ENCODE data around the gene HIC1.

Gene HIC1

DNA sequence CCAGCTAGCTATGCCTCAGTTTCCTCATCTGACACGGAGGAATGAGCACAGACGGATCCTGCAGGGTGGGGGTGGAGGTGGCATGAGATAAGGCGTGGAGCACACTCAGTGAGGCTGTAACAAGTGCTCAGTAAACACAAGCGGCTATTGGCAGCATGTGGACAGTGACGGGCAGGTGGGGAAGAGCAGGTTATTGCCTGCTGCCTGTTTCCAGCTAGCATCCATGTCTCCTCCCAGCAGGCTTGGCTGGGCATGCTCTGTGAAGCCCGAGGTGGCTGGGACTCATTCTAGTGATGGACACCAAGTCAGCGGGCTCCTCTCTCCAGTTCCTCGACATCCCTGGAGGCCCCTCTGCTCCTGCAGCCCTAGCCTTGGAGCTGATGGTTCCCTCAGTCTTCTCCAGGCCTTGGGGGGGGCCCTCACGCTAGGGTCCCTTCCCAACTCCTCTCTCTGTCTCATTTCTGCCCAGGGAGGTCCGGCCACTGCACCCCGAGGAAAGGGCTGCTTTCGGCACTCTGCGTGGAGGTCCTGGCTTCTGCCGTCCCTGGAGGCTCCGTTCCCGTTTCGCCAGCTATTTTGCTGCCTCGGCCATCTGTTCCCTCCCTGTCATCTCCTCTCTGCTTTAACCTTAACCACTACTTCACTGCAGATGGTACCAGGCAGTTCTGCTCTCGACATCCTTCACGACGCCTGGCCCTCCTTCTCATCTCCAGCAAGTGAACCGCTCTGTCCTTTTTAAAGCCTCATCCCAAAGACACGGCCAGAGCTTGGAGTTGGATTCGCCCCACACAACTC lies 36.0 kb upstream of the HIC1 start:
- Histone ChIP-seq H3K27me3 (ENCODE audit: insufficient read depth, low read length) (peaks cover 53% of the 10 kb centered on the region), H3K4me1 (ENCODE audit: insufficient read depth, low read length) (peaks cover 11% of the 10 kb centered on the region), H3K4me3 (ENCODE audit: low read length) (no peak overlapping the region), H2AFZ (ENCODE audit: low read depth, low read length) (no peak overlapping the region), H3K36me3 (ENCODE audit: insufficient read depth, low read length) (no peaks in the 10 kb centered on the region), H3K9me3 (ENCODE audit: low read length) (no peaks in the 10 kb centered on the region)

DNA sequence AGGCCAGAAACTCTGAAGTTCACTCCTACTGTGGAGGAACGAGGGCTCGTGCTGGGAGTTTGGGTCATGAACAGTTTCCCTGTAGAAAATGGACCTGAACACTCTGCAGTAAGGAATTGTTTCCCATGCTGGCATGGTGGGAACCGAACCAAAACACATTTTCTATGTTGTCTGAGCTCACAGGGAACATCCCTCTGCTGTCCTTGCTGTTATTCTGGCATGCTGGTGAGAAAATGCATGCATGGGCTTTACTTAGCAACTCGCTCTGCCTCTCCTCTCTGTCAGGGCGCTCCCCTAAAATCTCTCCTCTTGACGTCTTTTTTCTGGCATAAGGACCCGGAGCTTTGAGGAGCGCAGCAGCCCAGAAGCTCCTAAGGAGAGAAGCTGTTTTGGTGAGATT lies 35.2 kb upstream of the HIC1 start:
- H3K27me3 ChIP-seq (ENCODE audit: insufficient read depth, low read length), result peaks cover 61% of the 10 kb centered on the region

DNA sequence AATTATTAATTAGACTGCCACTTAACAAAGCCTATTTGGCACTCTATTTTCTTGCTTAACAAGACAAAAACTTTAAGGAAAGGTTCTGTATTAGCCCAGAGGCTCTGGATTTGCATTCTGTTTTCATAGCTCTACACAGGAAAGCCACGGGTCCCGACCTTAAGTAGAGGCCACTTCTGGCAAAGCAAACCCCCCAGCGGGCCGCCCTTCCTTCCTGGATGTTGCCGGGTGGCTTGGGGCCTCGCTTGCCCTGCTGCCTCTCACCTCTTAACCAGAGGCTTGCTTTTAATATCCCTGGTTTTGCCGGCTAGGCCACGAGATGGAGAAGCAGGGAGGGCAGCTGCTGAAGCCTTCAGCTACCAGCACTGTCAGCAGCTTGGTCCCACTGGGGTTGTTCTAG lies 34.2 kb upstream of the HIC1 start:
- no peak overlapping the region for H2AFZ ChIP-seq (ENCODE audit: low read depth, low read length)
- H3K36me3 ChIP-seq (ENCODE audit: insufficient read depth, low read length), result no peaks in the 10 kb centered on the region
- no peaks in the 10 kb centered on the region for H3K9me3 ChIP-seq (ENCODE audit: low read length)
- no peak overlapping the region for H3K4me3 ChIP-seq (ENCODE audit: low read length)
- peaks cover 24% of the 10 kb centered on the region for H3K4me1 ChIP-seq (ENCODE audit: insufficient read depth, low read length)
- H3K27me3 ChIP-seq (ENCODE audit: insufficient read depth, low read length), result peaks cover 71% of the 10 kb centered on the region

More for the DNA sequence above, 35.2 kb upstream of the HIC1 start:
- no peak overlapping the region for H2AFZ ChIP-seq (ENCODE audit: low read depth, low read length)
- H3K4me3 ChIP-seq (ENCODE audit: low read length), result no peak overlapping the region
- no peaks in the 10 kb centered on the region for H3K36me3 ChIP-seq (ENCODE audit: insufficient read depth, low read length)
- no peaks in the 10 kb centered on the region for H3K9me3 ChIP-seq (ENCODE audit: low read length)
- peaks cover 18% of the 10 kb centered on the region for H3K4me1 ChIP-seq (ENCODE audit: insufficient read depth, low read length)

DNA sequence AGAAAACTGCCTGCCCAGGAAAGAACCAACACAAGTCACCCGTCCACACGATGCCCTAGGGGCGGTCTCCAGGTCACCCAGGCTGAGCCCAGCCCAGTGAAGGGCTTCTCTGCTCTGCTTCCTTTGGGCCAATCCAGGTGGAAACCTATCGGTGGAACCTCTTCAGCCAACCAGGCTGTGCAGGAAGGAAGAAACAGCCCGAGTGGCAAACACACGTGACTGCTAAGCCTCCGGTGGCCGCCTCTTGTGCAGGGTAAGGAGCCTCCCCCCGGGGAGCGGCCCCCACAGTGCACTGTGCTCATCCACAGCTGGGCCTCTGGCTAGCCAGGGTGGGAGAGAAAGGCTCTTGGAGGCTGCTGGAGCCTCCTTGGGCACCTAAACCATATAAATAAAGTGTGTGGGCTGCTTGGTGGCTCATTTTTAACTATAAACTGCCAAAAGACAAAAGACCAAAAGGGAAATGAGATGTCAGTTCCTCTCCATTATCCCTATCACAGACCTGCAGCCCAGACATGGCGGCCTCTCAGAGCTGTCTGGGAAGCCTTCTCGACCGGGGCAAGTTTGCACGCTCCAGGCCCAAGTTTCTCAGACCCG lies 32.2 kb upstream of the HIC1 start:
- Histone ChIP-seq H2AFZ (ENCODE audit: low read depth, low read length) (no peak overlapping the region), H3K4me3 (ENCODE audit: low read length) (no peak overlapping the region), H3K36me3 (ENCODE audit: insufficient read depth, low read length) (no peaks in the 10 kb centered on the region), H3K4me1 (ENCODE audit: insufficient read depth, low read length) (peaks cover 24% of the 10 kb centered on the region), H3K27me3 (ENCODE audit: insufficient read depth, low read length) (peaks cover 76% of the 10 kb centered on the region), H3K9me3 (ENCODE audit: low read length) (no peaks in the 10 kb centered on the region)

GRCh38 chr17:2023256-2023655 lies 31.6 kb upstream of the HIC1 start:
- Histone ChIP-seq H3K9me3 (ENCODE audit: low read length) (no peaks in the 10 kb centered on the region), H3K4me3 (ENCODE audit: low read length) (no peak overlapping the region), H3K27me3 (ENCODE audit: insufficient read depth, low read length) (peaks cover 76% of the 10 kb centered on the region), H3K4me1 (ENCODE audit: insufficient read depth, low read length) (peaks cover 24% of the 10 kb centered on the region), H3K36me3 (ENCODE audit: insufficient read depth, low read length) (no peaks in the 10 kb centered on the region), H2AFZ (ENCODE audit: low read depth, low read length) (no peak overlapping the region)

DNA sequence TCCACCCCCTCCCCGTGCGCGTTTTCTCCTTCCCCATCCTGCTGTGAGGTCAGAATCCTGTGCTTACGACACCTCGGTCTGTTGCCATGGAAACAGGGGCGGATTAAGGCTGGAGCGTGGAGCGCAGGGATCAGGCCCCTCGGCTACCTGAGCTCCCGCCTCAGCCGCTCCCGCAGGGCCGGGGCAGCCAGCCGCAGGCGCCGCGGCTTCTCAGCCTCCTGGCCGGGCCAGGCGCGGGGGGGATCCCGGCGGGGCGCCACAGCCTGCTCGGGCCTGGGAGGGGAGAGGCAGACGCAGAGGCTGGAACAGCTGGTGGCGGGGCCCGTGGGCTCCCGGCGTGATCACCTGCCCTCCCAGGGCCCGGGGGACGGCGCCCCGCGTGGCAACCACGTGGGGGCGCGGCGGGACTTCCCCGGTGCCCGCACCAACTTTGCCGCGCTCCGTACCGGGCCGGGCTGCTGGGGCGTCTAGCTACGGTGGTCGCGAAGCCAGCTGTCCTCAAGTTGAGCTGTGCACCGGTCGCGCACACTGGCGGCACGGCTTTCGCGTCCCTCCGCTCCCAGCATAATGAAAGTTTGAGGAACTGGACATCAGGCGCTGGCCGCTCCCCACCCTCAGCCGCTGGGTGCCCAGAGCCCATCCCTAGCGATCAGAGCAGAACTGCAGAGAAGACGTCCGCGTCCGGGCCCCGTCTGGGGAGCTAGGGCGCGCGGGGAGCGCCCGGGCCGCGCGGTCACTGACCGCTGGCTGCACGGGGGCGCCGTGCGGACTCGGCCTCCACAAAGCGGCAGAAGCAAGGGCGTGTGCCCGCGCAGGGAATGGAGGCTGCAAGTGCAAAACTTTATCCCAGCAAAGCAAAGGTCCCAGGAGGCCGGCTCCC lies 31.0 kb upstream of the HIC1 start:
- Histone ChIP-seq H3K9me3 (ENCODE audit: low read length) (no peaks in the 10 kb centered on the region), H2AFZ (ENCODE audit: low read depth, low read length) (no peak overlapping the region), H3K4me1 (ENCODE audit: insufficient read depth, low read length) (peaks cover 24% of the 10 kb centered on the region), H3K36me3 (ENCODE audit: insufficient read depth, low read length) (no peaks in the 10 kb centered on the region), H3K4me3 (ENCODE audit: low read length) (peak overlapping the region; percentile 31), H3K27me3 (ENCODE audit: insufficient read depth, low read length) (peaks cover 77% of the 10 kb centered on the region)

DNA sequence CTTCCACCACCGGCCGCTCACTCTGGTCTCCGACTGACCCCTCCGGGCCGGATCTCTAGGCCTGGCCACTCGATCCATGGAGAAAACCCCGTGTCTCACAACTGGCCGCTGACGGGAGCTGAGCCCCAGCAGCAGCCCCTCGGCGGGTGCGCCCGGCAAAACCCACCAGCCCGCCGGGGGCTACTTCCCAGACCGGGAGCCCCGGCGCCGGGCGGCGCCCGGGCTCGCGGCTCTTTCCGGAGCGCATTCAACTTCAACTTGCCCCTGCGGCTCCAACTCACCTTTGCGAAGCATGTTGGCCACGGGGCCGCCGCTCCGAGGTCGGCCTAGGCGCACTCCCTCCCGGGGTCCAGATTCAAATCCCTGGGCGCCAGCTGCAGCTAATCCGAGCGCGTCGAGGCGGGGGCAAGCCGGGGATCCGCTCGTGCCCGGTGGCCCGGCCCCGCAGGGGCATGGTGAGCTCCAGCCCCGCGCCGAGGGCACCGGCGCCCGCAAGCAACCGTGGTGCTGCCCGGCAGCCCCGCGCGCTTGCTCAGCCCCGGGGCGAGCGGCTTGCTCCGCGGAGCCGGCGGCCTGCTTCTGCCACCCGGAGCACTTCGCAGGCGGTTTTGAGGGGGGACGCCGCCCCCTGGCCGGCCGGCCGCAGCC lies 30.2 kb upstream of the HIC1 start:
- Histone ChIP-seq H2AFZ (ENCODE audit: low read depth, low read length) (peak overlapping the region; percentile 55), H3K4me3 (ENCODE audit: low read length) (peak overlapping the region; percentile 31), H3K27me3 (ENCODE audit: insufficient read depth, low read length) (peaks cover 69% of the 10 kb centered on the region), H3K36me3 (ENCODE audit: insufficient read depth, low read length) (no peaks in the 10 kb centered on the region), H3K4me1 (ENCODE audit: insufficient read depth, low read length) (peaks cover 24% of the 10 kb centered on the region), H3K9me3 (ENCODE audit: low read length) (no peaks in the 10 kb centered on the region)

- peak within 1 kb of the TSS; percentile 55 for H2AFZ ChIP-seq (ENCODE audit: low read depth, low read length)
- H3K9me3 ChIP-seq (ENCODE audit: low read length), result no peaks in the 10 kb centered on the region
- H3K4me1 ChIP-seq (ENCODE audit: insufficient read depth, low read length), result peaks cover 24% of the 10 kb centered on the region
- H3K27me3 ChIP-seq (ENCODE audit: insufficient read depth, low read length), result peaks cover 64% of the 10 kb centered on the region
- no peaks in the 10 kb centered on the region for H3K36me3 ChIP-seq (ENCODE audit: insufficient read depth, low read length)
- peak within 1 kb of the TSS; percentile 31 for H3K4me3 ChIP-seq (ENCODE audit: low read length)
These were observed 29.7 kb upstream of the HIC1 start, which contains the start of gene RTN4RL1 for GRCh38 chr17:2025220-2025621. Gene RTN4RL1 (minus strand): TSS chr17:2025334. CDS start chr17:2024865, 469 bp downstream.

DNA sequence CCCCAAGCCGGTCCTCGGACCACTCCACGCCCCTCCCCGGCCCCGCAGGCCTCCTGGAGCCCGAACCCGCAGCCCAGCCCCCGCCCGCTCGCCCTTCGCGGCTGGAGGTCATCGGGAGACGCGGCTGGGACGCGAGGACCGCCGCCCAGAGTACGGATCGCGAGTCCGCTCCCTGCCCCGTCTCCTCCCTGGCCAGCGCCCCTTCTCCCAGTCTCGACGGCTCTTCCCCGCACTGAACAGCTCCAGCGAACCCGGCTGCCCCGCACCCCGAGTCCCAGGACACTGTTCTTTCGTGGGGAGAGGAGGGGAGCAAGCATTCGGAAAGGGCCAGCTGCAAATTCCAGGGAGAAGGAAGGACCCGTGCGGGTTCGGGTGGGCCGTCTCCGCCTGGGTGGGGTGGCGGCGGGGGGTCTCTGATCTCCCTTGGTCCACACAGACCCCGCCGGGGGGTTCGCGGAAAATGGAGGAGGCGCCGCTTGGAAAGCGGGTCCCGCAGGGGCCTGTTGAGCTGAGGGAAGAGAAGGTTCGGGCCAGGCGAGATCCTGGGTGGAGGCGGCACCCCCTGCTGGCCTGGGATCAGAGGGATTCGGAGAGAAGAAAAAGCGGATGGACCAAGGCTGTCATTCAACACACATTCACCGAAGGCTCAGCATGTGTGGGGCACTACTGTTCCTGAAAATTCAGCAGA lies 29.1 kb upstream of the HIC1 start:
- Histone ChIP-seq H3K4me3 (ENCODE audit: low read length) (peak overlapping the region; percentile 31), H3K27me3 (ENCODE audit: insufficient read depth, low read length) (peaks cover 58% of the 10 kb centered on the region), H3K36me3 (ENCODE audit: insufficient read depth, low read length) (no peaks in the 10 kb centered on the region), H3K9me3 (ENCODE audit: low read length) (no peaks in the 10 kb centered on the region), H3K4me1 (ENCODE audit: insufficient read depth, low read length) (peaks cover 25% of the 10 kb centered on the region), H2AFZ (ENCODE audit: low read depth, low read length) (peak overlapping the region; percentile 55)

DNA sequence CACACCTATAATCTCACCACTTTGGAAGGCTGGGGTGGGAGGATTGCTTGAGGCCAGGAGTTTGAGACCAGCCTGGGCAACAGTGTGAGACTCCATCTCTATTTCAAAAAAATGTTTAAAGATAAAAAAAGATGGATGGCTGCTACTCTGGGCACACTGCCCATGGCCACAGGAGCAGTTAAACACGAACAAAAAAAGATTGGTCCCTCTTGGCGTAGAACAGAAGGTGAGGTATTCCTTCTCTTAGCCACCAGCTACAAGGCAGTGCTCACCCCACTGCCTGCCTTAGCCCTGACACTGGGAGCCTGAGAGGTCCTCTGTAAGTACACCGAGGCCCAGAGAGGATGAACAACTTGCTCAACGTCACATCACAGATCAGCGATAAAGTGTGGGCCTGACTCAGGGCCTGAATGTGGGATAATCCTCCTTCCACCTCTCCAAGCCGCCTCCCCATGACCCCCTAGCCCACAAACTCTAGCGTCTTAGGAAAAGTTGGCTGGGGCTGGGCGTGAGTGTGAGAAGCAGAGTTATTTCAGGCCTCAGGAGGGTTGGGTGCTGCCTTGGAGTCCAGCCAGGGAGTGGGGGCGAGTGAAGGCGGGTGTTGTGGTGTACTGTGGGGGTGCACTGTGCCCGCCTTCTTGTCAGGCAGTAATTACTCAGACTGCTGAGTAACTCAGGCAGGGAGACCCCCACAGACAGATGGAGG lies 27.2 kb upstream of the HIC1 start:
- H3K4me3 ChIP-seq (ENCODE audit: low read length), result no peak overlapping the region
- H3K36me3 ChIP-seq (ENCODE audit: insufficient read depth, low read length), result no peaks in the 10 kb centered on the region
- peaks cover 24% of the 10 kb centered on the region for H3K4me1 ChIP-seq (ENCODE audit: insufficient read depth, low read length)
- H2AFZ ChIP-seq (ENCODE audit: low read depth, low read length), result no peak overlapping the region
- peaks cover 47% of the 10 kb centered on the region for H3K27me3 ChIP-seq (ENCODE audit: insufficient read depth, low read length)
- no peaks in the 10 kb centered on the region for H3K9me3 ChIP-seq (ENCODE audit: low read length)

DNA sequence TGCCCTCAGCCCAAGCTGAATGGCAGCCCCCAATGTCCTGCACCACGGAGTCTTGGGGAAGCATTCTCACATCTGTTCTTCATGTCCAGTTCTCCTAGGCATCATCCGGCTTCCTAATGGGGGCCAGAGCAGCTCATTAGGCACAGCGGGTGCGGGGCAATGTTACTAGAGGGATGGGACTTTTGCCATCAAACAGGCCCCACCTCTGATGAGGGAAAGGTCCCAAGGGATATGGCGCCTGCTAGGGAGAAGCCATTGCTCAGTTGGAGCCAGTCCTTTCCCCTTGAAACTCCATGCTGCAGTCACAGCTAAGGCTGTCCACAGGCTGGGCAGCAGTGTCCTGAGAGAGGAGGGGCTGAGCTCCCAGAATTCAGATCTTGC lies 26.7 kb upstream of the HIC1 start:
- H2AFZ ChIP-seq (ENCODE audit: low read depth, low read length), result no peak overlapping the region
- peaks cover 41% of the 10 kb centered on the region for H3K27me3 ChIP-seq (ENCODE audit: insufficient read depth, low read length)
- no peak overlapping the region for H3K4me3 ChIP-seq (ENCODE audit: low read length)
- H3K36me3 ChIP-seq (ENCODE audit: insufficient read depth, low read length), result no peaks in the 10 kb centered on the region
- no peaks in the 10 kb centered on the region for H3K9me3 ChIP-seq (ENCODE audit: low read length)
- H3K4me1 ChIP-seq (ENCODE audit: insufficient read depth, low read length), result peaks cover 23% of the 10 kb centered on the region

GRCh38 chr17:2028737-2029136 lies 26.2 kb upstream of the HIC1 start:
- Histone ChIP-seq H3K4me1 (ENCODE audit: insufficient read depth, low read length) (peaks cover 21% of the 10 kb centered on the region), H3K4me3 (ENCODE audit: low read length) (no peak overlapping the region), H3K36me3 (ENCODE audit: insufficient read depth, low read length) (no peaks in the 10 kb centered on the region), H2AFZ (ENCODE audit: low read depth, low read length) (no peak overlapping the region), H3K9me3 (ENCODE audit: low read length) (no peaks in the 10 kb centered on the region), H3K27me3 (ENCODE audit: insufficient read depth, low read length) (peaks cover 37% of the 10 kb centered on the region)
